HepG2 (cell line): ENCODE measurements around the gene CD7. TPM values are rescaled to one million over a fixed set of nuclear protein-coding genes. Genes with fewer than 3 reads are reported as not detected.

Source experiments
- EED ChIP-seq: sonication (generic); formaldehyde crosslinking; IDR thresholded peaks from 2 replicates; pipeline ENCODE4 v1.5.0; 2020; ENCODE audit warnings: mild to moderate bottlenecking, missing genetic modification reagents
- HNF4G ChIP-seq, 2 experiments: sonication (generic) in 1 of 2; formaldehyde crosslinking in 1 of 2; IDR thresholded peaks; 2 replicates each; pipeline versions ENCODE4 v1.4.0 to v1.6.1; 2011 to 2020; ENCODE audit warnings: borderline replicate concordance in 2 of 2, low read depth in 2 of 2, mild to moderate bottlenecking in 2 of 2, low read length in 1 of 2, missing genetic modification reagents in 1 of 2, moderate library complexity in 1 of 2
- MIXL1 ChIP-seq: IDR thresholded peaks from 2 replicates; pipeline ENCODE4 v1.6.1; 2016
- MNT ChIP-seq: fragments of 450-650 bp; IDR thresholded peaks from 2 replicates; pipeline ENCODE4 v1.6.1; 2016
- NCOA5 ChIP-seq: sonication (generic); formaldehyde crosslinking; IDR thresholded peaks from 2 replicates; pipeline ENCODE4 v1.4.0; 2020; ENCODE audit warnings: missing genetic modification reagents
- PLSCR1 ChIP-seq: sonication (generic); formaldehyde crosslinking; IDR thresholded peaks from 2 replicates; pipeline ENCODE4 v1.5.0; 2020; ENCODE audit warnings: missing genetic modification reagents, mild to moderate bottlenecking, borderline replicate concordance
- PRDM4 ChIP-seq: sonication (generic); formaldehyde crosslinking; IDR thresholded peaks from 2 replicates; pipeline ENCODE4 v1.9.0; 2021; ENCODE audit warnings: missing genetic modification reagents, borderline replicate concordance
- PTBP1 ChIP-seq: fragments of 200-400 bp; formaldehyde crosslinking; IDR thresholded peaks from 2 replicates; pipeline ENCODE4 v1.6.1; 2018; ENCODE audit warnings: low read length, low read depth; ENCODE audit not compliant: poor library complexity, severe bottlenecking
- SIX1 ChIP-seq: sonication (generic); formaldehyde crosslinking; IDR thresholded peaks from 2 replicates; pipeline ENCODE4 v1.4.0; 2020; ENCODE audit warnings: missing genetic modification reagents, borderline replicate concordance
- SP2 ChIP-seq: sonication (generic); formaldehyde crosslinking; IDR thresholded peaks from 2 replicates; pipeline ENCODE4 v1.5.1; 2020; ENCODE audit warnings: mild to moderate bottlenecking, missing genetic modification reagents
- TFDP2 ChIP-seq: sonication (generic); formaldehyde crosslinking; IDR thresholded peaks from 2 replicates; pipeline ENCODE4 v1.4.0; 2020; ENCODE audit warnings: missing genetic modification reagents
- ZBTB10 ChIP-seq: sonication (generic); formaldehyde crosslinking; IDR thresholded peaks from 2 replicates; pipeline ENCODE4 v1.4.0; 2020; ENCODE audit warnings: missing genetic modification reagents, borderline replicate concordance
- ZFX ChIP-seq: sonication (generic); formaldehyde crosslinking; IDR thresholded peaks from 2 replicates; pipeline ENCODE4 v1.4.0; 2020; ENCODE audit warnings: mild to moderate bottlenecking, low read depth, missing genetic modification reagents, moderate library complexity
- ZMYM2 ChIP-seq: sonication (generic); formaldehyde crosslinking; IDR thresholded peaks from 2 replicates; pipeline ENCODE4 v1.8.0; 2022; ENCODE audit warnings: mild to moderate bottlenecking, missing genetic modification reagents
- ZNF180 ChIP-seq: sonication (generic); formaldehyde crosslinking; IDR thresholded peaks from 2 replicates; pipeline ENCODE4 v1.4.0; 2020; ENCODE audit warnings: low read depth, missing genetic modification reagents, borderline replicate concordance
- ZNF619 ChIP-seq: sonication (generic); formaldehyde crosslinking; IDR thresholded peaks from 2 replicates; pipeline ENCODE4 v1.4.0; 2020; ENCODE audit warnings: mild to moderate bottlenecking, missing genetic modification reagents
- polyA plus RNA-seq, 8 experiments: library from polyadenylated mRNA; depleted of rRNA in 3 of 8; stranded (reverse) in 7 of 8; unstranded in 1 of 8; fragments of >200 nt; fragmentation: Illumina TruSeq in 4 of 8; extraction: Trizol in 4 of 8; gene quantifications; 2 replicates each; pipeline versions ENCODE4 v1.2.1 to v1.2.3, GENCODE V29; 2011 to 2016; ENCODE audit warnings: low read depth in 4 of 8, missing spikeins in 1 of 8, mixed read lengths in 1 of 8; ENCODE audit not compliant: insufficient read depth in 1 of 8
- total RNA-seq, 5 experiments: library from RNA; depleted of rRNA; stranded (reverse); fragments of >200 nt; fragmentation: Illumina TruSeq; extraction: Trizol; gene quantifications; 2 replicates each; pipeline ENCODE4 v1.2.3, GENCODE V29; 2016; ENCODE audit warnings: low read depth in 1 of 5

CD7 gene
- total and polyA plus RNA-seq, 2 of the 13 experiments (the other 11 are each of a cell fraction or from before 2014, with no cell fraction given) = 67.6 to 76.4 TPM

- TF ChIP-seq ZBTB10 (no peak), ZMYM2 (CRISPR knock-in tag) (peak; percentile 32; the same call in 1 of the 2 replicates), ZNF619 (peak; percentile 87; the same call in 1 of the 2 replicates), SP2 (peak; percentile 56; the same call in 1 of the 2 replicates), NCOA5 (no peak), PTBP1 (peak; percentile 49), SIX1 (CRISPR knock-in tag) (no peak), ZNF180 (CRISPR knock-in tag) (no peak), EED (CRISPR knock-in tag) (no peak), ZFX (CRISPR knock-in tag) (peak; percentile 90), PLSCR1 (CRISPR knock-in tag) (no peak), TFDP2 (CRISPR knock-in tag) (peak; percentile 62), HNF4G (IDR thresholded peaks at IDR 0.05; ENCODE audit: borderline replicate concordance, low read depth, low read length) (no peak), HNF4G (CRISPR knock-in tag; IDR thresholded peaks at IDR 0.05; ENCODE audit: borderline replicate concordance, low read depth) (peak; percentile 60; the same call in 1 of the 2 replicates), MNT (peak; percentile 82), MIXL1 (CRISPR knock-in tag) (peak; percentile 88), PRDM4 (CRISPR knock-in tag) (no peak; the same call in 1 of the 2 replicates)
These were observed 24.9 kb downstream of the CD7 start (continued) for GRCh38 chr17:82292251-82293154.
